ENCODE data around the gene ADAMTSL5.

DNA sequence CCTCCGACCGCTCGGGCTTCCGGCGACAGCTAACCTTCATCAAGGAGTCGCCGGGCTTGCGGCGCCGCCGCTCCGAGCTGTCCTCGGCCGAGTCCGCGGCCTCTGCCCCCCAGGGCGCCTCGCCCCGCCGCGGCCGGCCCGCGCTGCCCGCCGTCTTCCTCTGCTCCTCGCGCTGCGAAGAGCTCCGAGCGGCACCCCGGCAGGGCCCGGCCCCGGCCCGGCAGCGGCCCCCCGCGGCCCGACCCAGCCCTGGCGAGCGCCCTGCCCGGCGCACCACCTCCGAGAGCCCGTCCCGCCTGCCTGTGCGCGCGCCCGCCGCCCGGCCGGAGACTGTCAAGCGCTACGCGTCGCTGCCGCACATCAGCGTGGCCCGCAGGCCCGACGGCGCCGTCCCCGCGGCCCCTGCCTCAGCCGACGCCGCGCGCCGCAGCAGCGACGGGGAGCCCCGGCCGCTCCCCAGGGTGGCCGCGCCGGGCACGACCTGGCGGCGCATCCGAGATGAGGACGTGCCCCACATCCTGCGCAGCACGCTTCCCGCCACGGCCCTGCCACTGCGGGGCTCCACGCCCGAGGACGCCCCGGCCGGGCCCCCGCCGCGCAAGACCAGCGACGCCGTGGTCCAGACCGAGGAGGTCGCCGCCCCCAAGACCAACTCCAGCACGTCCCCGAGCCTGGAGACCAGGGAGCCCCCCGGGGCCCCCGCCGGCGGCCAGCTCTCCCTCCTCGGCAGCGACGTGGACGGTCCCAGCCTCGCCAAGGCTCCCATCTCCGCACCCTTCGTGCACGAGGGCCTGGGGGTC, 43.4 kb downstream of the ADAMTSL5 start:
- TF ChIP-seq POLR2A (IDR thresholded peaks at IDR 0.05; ENCODE audit: low read depth, low read length) (no peak), POLR2AphosphoS5 (IDR thresholded peaks at IDR 0.05; ENCODE audit: low read depth, low read length) (no peak), SPI1 (IDR thresholded peaks at IDR 0.05; ENCODE audit: low read depth, low read length) (no peak), TAF1 (IDR thresholded peaks at IDR 0.05; ENCODE audit: low read depth, low read length) (no peak), PAX5 (IDR thresholded peaks at IDR 0.05; ENCODE audit: insufficient read depth, low read length, severe bottlenecking) (no peak), POU2F2 (IDR thresholded peaks at IDR 0.05; ENCODE audit: low read depth, low read length) (no peak)
